ENCODE data around the gene COL15A1.

DNA sequence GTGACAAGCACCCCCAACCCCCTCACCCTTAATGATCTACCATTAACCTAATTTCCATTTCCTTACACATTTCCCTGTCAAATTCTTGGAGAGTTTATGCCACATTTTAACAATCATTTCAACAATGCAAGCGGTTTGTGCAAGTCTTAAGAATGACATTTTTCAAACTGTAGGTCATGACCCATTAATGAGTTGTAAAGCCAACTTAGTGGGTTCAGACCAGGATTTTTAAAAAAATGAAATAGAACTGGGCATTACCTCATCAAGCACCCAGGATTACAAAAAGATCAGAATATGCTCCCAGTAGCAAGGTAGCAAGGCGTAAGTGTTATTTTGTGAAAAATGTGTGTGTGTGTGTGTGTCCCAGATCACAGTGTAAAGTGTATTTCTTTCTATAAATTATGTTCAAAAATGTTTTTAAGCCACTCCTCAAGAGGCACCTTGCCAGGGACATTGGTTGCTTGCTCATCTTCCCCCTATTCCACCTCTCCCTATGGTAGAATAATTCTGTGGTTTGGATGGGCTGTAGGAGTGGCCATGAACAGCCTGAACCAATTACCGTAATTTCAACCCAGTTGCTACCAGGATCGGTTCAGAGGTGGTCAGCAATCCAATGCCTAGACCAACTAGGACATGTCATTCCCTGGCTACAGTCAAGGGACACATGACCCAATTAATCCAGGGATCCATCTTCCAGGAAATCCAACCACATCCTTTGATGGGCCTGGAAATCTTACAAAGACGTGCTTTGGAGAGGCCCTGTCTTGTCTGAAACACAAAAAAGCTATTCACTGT, 146.8 kb downstream of the COL15A1 start:
- TF ChIP-seq SIN3A (IDR thresholded peaks at IDR 0.05; ENCODE audit: borderline replicate concordance, insufficient read depth, low read length) (no peak), POLR2AphosphoS5 (IDR thresholded peaks at IDR 0.05; ENCODE audit: low read depth, low read length) (no peak), TAF1 (IDR thresholded peaks at IDR 0.05; ENCODE audit: borderline replicate concordance, insufficient read depth, low read length) (no peak)
- TF ChIP-seq, protein P1, sequence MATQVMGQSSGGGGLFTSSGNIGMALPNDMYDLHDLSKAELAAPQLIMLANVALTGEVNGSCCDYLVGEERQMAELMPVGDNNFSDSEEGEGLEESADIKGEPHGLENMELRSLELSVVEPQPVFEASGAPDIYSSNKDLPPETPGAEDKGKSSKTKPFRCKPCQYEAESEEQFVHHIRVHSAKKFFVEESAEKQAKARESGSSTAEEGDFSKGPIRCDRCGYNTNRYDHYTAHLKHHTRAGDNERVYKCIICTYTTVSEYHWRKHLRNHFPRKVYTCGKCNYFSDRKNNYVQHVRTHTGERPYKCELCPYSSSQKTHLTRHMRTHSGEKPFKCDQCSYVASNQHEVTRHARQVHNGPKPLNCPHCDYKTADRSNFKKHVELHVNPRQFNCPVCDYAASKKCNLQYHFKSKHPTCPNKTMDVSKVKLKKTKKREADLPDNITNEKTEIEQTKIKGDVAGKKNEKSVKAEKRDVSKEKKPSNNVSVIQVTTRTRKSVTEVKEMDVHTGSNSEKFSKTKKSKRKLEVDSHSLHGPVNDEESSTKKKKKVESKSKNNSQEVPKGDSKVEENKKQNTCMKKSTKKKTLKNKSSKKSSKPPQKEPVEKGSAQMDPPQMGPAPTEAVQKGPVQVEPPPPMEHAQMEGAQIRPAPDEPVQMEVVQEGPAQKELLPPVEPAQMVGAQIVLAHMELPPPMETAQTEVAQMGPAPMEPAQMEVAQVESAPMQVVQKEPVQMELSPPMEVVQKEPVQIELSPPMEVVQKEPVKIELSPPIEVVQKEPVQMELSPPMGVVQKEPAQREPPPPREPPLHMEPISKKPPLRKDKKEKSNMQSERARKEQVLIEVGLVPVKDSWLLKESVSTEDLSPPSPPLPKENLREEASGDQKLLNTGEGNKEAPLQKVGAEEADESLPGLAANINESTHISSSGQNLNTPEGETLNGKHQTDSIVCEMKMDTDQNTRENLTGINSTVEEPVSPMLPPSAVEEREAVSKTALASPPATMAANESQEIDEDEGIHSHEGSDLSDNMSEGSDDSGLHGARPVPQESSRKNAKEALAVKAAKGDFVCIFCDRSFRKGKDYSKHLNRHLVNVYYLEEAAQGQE (IDR thresholded peaks at IDR 0.05; ENCODE audit: insufficient read depth in 1 of 2, low read depth in 2 of 2, low read length in 2 of 2), result no peak
